ENCODE data around the gene UBE2D2.

UBE2D2 gene

GRCh38 chr5:139634541-139634940 lies 73.4 kb downstream of the UBE2D2 start:
- no peak for DNase-seq (ENCODE audit: low read depth)
- TF ChIP-seq, protein P1, sequence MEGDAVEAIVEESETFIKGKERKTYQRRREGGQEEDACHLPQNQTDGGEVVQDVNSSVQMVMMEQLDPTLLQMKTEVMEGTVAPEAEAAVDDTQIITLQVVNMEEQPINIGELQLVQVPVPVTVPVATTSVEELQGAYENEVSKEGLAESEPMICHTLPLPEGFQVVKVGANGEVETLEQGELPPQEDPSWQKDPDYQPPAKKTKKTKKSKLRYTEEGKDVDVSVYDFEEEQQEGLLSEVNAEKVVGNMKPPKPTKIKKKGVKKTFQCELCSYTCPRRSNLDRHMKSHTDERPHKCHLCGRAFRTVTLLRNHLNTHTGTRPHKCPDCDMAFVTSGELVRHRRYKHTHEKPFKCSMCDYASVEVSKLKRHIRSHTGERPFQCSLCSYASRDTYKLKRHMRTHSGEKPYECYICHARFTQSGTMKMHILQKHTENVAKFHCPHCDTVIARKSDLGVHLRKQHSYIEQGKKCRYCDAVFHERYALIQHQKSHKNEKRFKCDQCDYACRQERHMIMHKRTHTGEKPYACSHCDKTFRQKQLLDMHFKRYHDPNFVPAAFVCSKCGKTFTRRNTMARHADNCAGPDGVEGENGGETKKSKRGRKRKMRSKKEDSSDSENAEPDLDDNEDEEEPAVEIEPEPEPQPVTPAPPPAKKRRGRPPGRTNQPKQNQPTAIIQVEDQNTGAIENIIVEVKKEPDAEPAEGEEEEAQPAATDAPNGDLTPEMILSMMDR (IDR thresholded peaks at IDR 0.05; ENCODE audit: low read depth, low read length, missing control alignments) = no peak
- no peak overlapping the region for H3K4me3 ChIP-seq (ENCODE audit: low read depth, low read length)

- no peak overlapping the region for H3K4me3 ChIP-seq (ENCODE audit: low read depth, low read length)
- TF ChIP-seq, protein P1 (IDR thresholded peaks at IDR 0.05; ENCODE audit: low read depth, low read length, missing control alignments) = no peak
- no peak for DNase-seq (ENCODE audit: low read depth)
Observed at GRCh38 chr5:139635191-139635590, 74.1 kb downstream of the UBE2D2 start.

DNA sequence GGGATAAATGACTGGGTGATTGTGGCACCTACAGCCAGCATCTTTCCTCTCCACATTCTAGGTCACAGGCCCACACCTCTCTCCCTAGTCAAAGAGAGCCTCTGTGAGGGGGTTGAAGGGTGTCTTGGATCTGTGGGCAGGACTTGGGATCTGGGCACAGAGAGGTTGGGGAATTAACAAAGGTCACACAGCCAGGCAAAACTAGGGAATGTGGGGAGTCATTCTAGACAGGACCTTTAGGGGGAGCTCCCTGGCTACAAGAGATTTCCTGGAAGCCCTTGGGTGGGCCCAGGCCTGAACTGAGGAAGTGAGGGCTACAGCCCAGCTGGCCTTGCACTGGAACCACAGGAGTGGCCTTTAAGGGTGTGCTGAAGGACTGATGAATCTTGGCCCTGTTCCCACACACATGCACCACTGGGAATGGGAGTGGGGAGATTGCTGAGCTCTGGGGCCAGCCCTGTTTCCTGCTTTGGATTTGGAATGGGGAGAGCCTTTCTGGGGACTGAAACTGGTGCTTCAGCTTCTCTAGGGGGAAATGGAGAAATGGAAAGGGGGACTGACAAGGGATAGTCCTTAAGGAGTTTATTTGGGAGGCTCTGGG lies 74.6 kb downstream of the UBE2D2 start:
- TF ChIP-seq, protein P1 (IDR thresholded peaks at IDR 0.05; ENCODE audit: low read depth, low read length, missing control alignments) = peak; percentile 78
- peak overlapping the region; percentile 24 for H3K4me3 ChIP-seq (ENCODE audit: low read depth, low read length)
- no peak for DNase-seq (ENCODE audit: low read depth)

GRCh38 chr5:139636207-139636792 lies 75.2 kb downstream of the UBE2D2 start:
- H3K4me3 ChIP-seq (ENCODE audit: low read depth, low read length) = peak overlapping the region; percentile 44; the same call in 1 of the 2 replicates
- DNase-seq (ENCODE audit: low read depth) = peak; percentile 98
- TF ChIP-seq, protein P1 (IDR thresholded peaks at IDR 0.05; ENCODE audit: low read depth, low read length, missing control alignments) = no peak

DNA sequence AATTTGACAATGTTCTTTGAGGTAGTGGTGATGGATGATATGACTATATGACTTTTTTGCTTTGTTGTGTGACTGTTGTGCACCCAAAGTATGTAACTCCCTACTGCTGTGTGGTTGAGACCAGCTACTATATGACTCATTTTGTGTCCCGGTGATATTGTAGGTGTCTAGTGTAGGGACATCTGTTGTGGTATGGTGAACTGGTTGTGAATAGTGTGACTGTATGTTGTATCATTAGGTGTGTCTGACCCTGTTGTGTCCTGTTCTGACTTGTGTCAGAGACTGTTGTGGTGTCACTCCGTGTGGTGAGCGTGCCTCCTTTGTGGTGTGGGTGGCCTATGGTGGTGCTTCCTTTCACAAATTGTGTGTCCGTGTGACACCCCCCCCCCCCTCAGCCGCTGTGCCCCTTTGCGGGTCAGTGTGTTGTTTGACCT lies 75.9 kb downstream of the UBE2D2 start:
- peak overlapping the region; percentile 44 for H3K4me3 ChIP-seq (ENCODE audit: low read depth, low read length)
- TF ChIP-seq, protein P1 (IDR thresholded peaks at IDR 0.05; ENCODE audit: low read depth, low read length, missing control alignments) = no peak
- DNase-seq (ENCODE audit: low read depth) = peak; percentile 83

DNA sequence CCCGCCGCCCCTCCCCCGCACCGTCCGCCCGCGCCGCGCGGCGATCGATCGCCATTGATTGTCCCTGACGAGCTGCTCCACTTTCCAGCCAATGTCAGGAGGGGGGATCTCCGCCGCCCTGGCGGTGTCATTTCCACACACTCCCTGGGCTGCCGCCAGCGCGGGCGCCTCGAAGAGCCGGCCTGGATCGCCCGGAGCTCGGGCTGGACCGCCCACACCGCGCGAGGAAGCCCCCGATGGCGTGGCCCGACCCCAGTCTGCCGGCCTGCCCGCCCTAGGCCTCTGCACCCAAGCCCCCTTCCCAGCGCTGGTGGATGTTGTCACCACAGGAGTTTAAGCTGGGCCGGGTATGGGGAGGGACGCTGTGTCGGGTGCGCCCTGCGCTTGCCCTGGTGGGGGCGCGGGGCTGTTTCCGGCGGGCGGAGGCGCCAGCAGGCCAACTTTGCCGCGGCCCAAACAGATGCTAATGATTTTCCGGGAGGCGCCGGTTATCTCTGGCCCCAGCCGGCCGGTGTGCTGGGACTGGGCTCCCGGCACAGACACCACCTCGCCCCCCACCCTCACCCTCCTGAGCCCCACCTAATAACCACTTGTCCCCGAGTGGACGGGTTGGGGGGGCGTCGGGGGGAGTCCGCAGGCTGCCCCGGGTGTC lies 76.4 kb downstream of the UBE2D2 start:
- TF ChIP-seq, protein P1 (IDR thresholded peaks at IDR 0.05; ENCODE audit: low read depth, low read length, missing control alignments) = no peak
- H3K4me3 ChIP-seq (ENCODE audit: low read depth, low read length) = peak overlapping the region; percentile 47
- DNase-seq (ENCODE audit: low read depth) = no peak

Data from GM12864 (cell line).